NCI-H1694 treated with DMSO at 0.1 percent for 48 hours (cell line): Measurements from ENCODE around the gene WDR7.

ENCODE experiments used
- DNase-seq: peaks from one replicate; lab custom pipeline; 2025; lab: John Stamatoyannopoulos, UW

WDR7 gene

GRCh38 chr18:56990678-56991077 is 339.5 kb downstream of the WDR7 start:
- DNase-seq = no peak

GRCh38 chr18:56992777-56993176 is 341.6 kb downstream of the WDR7 start:
- DNase-seq = no peak

- DNase-seq = no peak
Observed at GRCh38 chr18:56995579-56996188, 344.5 kb downstream of the WDR7 start.

- DNase-seq = no peak
Observed at GRCh38 chr18:56997200-56997599, 346.0 kb downstream of the WDR7 start.

GRCh38 chr18:56999823-57000222 is 348.7 kb downstream of the WDR7 start:
- no peak for DNase-seq

GRCh38 chr18:57002627-57003026 is 351.5 kb downstream of the WDR7 start:
- peak; percentile 22 for DNase-seq

GRCh38 chr18:57003342-57003741 is 352.2 kb downstream of the WDR7 start:
- DNase-seq = no peak

- no peak for DNase-seq
Observed at GRCh38 chr18:57004366-57005121, 353.4 kb downstream of the WDR7 start.

- DNase-seq = no peak
Observed at GRCh38 chr18:57008001-57008686, 357.0 kb downstream of the WDR7 start.

GRCh38 chr18:57009844-57010243 is 358.7 kb downstream of the WDR7 start:
- no peak for DNase-seq

- DNase-seq = no peak
Observed at GRCh38 chr18:57014772-57015413, 363.7 kb downstream of the WDR7 start.

GRCh38 chr18:57015451-57015850 is 364.3 kb downstream of the WDR7 start:
- no peak for DNase-seq

GRCh38 chr18:57018845-57019244 is 367.7 kb downstream of the WDR7 start:
- DNase-seq = no peak

GRCh38 chr18:57022716-57023115 is 371.6 kb downstream of the WDR7 start:
- no peak for DNase-seq

GRCh38 chr18:57023275-57023882 is 372.2 kb downstream of the WDR7 start:
- no peak for DNase-seq

- no peak for DNase-seq
Observed at GRCh38 chr18:57025540-57025939, 374.4 kb downstream of the WDR7 start.

- DNase-seq = no peak
Observed at GRCh38 chr18:57026316-57026715, 375.2 kb downstream of the WDR7 start.

- DNase-seq = no peak
Observed at GRCh38 chr18:57027190-57027708, 376.1 kb downstream of the WDR7 start.

GRCh38 chr18:57029761-57030160 is 378.6 kb downstream of the WDR7 start:
- peak; percentile 14 for DNase-seq

- DNase-seq = no peak
Observed at GRCh38 chr18:57030417-57030816, 379.3 kb downstream of the WDR7 start.

- no peak for DNase-seq
Observed at GRCh38 chr18:57035590-57035989, 384.4 kb downstream of the WDR7 start.

GRCh38 chr18:57038395-57038794 is 387.2 kb downstream of the WDR7 start:
- DNase-seq = no peak
